ENCODE measurements around the gene SLC7A14. TPM values are rescaled to one million over a fixed set of nuclear protein-coding genes. Genes with fewer than 3 reads are reported as not detected.

Gene SLC7A14
- total and polyA plus RNA-seq, 2 of the 4 experiments (the other 2 are of a cell fraction) = 2.7 to 6.8 TPM

DNA sequence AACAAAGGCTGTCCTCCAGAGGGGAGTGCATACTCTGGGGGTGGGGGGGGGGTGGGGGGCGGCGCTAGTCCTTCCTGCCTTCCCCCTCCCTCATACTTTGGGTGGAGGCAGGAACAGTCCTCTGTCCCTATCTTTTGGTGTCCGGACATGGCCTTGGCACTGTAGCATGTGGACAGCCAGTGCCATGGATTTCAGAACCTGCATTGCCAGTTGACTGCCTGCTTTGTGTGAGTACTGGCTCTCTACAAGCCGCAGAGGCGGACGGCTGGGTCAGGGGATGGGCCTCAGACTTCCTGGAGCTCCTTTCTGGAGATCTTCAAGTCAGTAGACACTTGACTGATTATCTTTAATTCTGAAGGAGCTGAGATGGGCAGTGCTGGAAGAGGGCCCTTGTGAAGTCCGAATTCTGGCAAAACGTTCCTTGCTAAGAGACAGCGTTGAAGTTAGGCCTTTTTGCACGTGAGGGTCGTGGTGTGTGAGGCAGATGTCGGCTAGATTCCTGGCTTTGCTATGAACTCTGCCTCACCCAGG is 164.7 kb downstream of the SLC7A14 start:
- intact Hi-C loops (cut with micrococcal nuclease) (no loop called here), dilution Hi-C loops (cut with HindIII; ENCODE audit: low sequenced_read_pairs, unreplicated experiment) (no loop called here), in situ Hi-C loops (cut with MboI; ENCODE audit: low sequenced_read_pairs) (loop anchor here (10.0 kb wide), 1 partner anchor 274 kb away; no protein-coding TSS in a partner anchor)
- peak overlapping the region; percentile 55; the same call in 1 of the 2 replicates for H3K18ac ChIP-seq (ENCODE audit: low read depth, low read length)
- no peaks in the 10 kb centered on the region for H3K27me3 ChIP-seq (ENCODE audit: control insufficient read depth, insufficient read depth, low read length)
- peak overlapping the region; percentile 19 for H2BK5ac ChIP-seq (ENCODE audit: low read depth, low read length, poor library complexity, severe bottlenecking)
- H4K91ac ChIP-seq (ENCODE audit: insufficient read depth, low read depth, low read length) = peak overlapping the region; percentile 53
- H4K8ac ChIP-seq (ENCODE audit: low read depth in 2 of 2, low read length in 2 of 2) = peak overlapping the region; percentile 54 to 82
- H4K5ac ChIP-seq (ENCODE audit: low read depth, low read length) = peak overlapping the region; percentile 41; the same call in 1 of the 2 replicates
- peak overlapping the region; percentile 11 for H3K14ac ChIP-seq (replicated peaks; ENCODE audit: low read depth, low read length)
- 57% methylated on average over 2 of the region's 12 CpGs; no CpG with 5 or more reads in 1 of the 2 experiments for WGBS, 2 experiments (ENCODE audit: extremely low coverage in 2 of 2, insufficient read length in 1 of 2)
- ATAC-seq (ENCODE audit: low read depth) (no peak), DNase-seq (peak; percentile 44)
- BruUV-seq (replicated peaks) = no TSS peak
- H2AK9ac ChIP-seq (replicated peaks; ENCODE audit: low read depth, low read length, poor library complexity) = peak overlapping the region; percentile 86
- H3K36me3 ChIP-seq (ENCODE audit: control insufficient read depth, insufficient read depth, low read length) = peaks cover 36% of the 10 kb centered on the region
- H3K79me1 ChIP-seq (ENCODE audit: low read depth in 1 of 2, low read length in 2 of 2) = peaks cover 21 to 66% of the 10 kb centered on the region in 2 experiments
- H3K4me3 ChIP-seq (ENCODE audit: insufficient read depth, low read depth, low read length) = peak overlapping the region; percentile 46
- H3K9me3 ChIP-seq (ENCODE audit: control insufficient read depth, insufficient read depth, low read length) = no peaks in the 10 kb centered on the region
- peak overlapping the region; percentile 43; the same call in 1 of the 2 replicates for H2BK20ac ChIP-seq (ENCODE audit: low read depth, low read length)
- H4K20me1 ChIP-seq (ENCODE audit: insufficient read depth, low read length) = peaks cover 36% of the 10 kb centered on the region
- TF ChIP-seq MXI1 (IDR thresholded peaks at IDR 0.05; ENCODE audit: borderline replicate concordance, low read depth, low read length) (0 out of 2 replicates have a peak, but pooled peaks have one; percentile 7), BHLHE40 (IDR thresholded peaks at IDR 0.05; ENCODE audit: low read depth, low read length) (peak; percentile 75; the same call in 1 of the 2 replicates), MAZ (IDR thresholded peaks at IDR 0.05; ENCODE audit: borderline replicate concordance, low read depth, low read length) (no peak)
- H3K4me2 ChIP-seq (ENCODE audit: low read depth, low read length) = peak overlapping the region; percentile 82
- ChIA-PET POLR2A (ENCODE audit: unreplicated experiment) (no interaction called here), CTCF (interaction anchor here (1.2 kb wide), 1 partner anchor 391 kb away, joined by 3 read pairs; no protein-coding TSS in a partner anchor)
- H3K27ac ChIP-seq (ENCODE audit: insufficient read depth, low read length) = peak overlapping the region; percentile 93
- H3K9me1 ChIP-seq (ENCODE audit: insufficient read depth, low read length) = peaks cover 13% of the 10 kb centered on the region
- peak overlapping the region; percentile 57; the same call in 1 of the 2 replicates for H3K56ac ChIP-seq (ENCODE audit: extremely low read depth, insufficient read depth, low read length)
- H3K4ac ChIP-seq (ENCODE audit: low read depth, low read length) = peak overlapping the region; percentile 53
- peak overlapping the region; percentile 22; the same call in 1 of the 3 replicates for H2BK15ac ChIP-seq (ENCODE audit: low read depth, low read length)
- H2BK120ac ChIP-seq (ENCODE audit: low read depth, low read length) = peak overlapping the region; percentile 34
- H3K23ac ChIP-seq (ENCODE audit: low read depth, low read length) = peak overlapping the region; percentile 87
- peak overlapping the region; percentile 57 for H2AK5ac ChIP-seq (ENCODE audit: low read depth, low read length)
- peaks cover 7% of the 10 kb centered on the region for H3K4me1 ChIP-seq (ENCODE audit: control insufficient read depth, insufficient read depth, low read length)
- peak overlapping the region; percentile 79 for H2AFZ ChIP-seq (replicated peaks; ENCODE audit: low read length, poor library complexity)
- H3K9ac ChIP-seq (ENCODE audit: low read depth, low read length) = peak overlapping the region; percentile 75

All from IMR-90 (cell line).